HCT116 (cell line): ENCODE measurements around the gene SLCO1B3. TPM values are rescaled to one million over a fixed set of nuclear protein-coding genes. Genes with fewer than 3 reads are reported as not detected.

Source experiments
- ATAC-seq: fragments of 200-7000 bp; cut with Tn5 transposase; 2 replicates; pipeline ENCODE4 v1.9.1; 2020; ENCODE audit warnings: mild to moderate bottlenecking, moderate library complexity
- BruUV-seq: library from RNA; stranded (reverse); fragments of 400-500 nt; replicated peaks from 2 replicates; lab custom pipeline; 2021; lab: Mats Ljungman, UMichigan
- CTCF ChIA-PET: fragments of 300-600 bp; sonication (Branson Sonifier 250); formaldehyde crosslinking; loops from one replicate; lab custom pipeline; 2021; ENCODE audit warnings: antibody characterized with exemption; lab: Charles Lee
- POLR2A ChIA-PET: fragments of 300-600, 350-600 bp; sonication (Branson Sonifier 250); formaldehyde crosslinking; loops from one replicate; lab custom pipeline; 2021; ENCODE audit warnings: antibody characterized with exemption; lab: Charles Lee
- RAD21 ChIA-PET, 2 experiments: fragments of 300-600 bp; sonication (Branson Sonifier 250); formaldehyde crosslinking; loops; one replicate each; lab custom pipeline; 2023; ENCODE audit warnings: low total read pairs in 2 of 2; ENCODE audit not compliant: uncharacterized antibody in 2 of 2, unreplicated experiment in 2 of 2, low non-redundant PET in 1 of 2; lab: Charles Lee
- DNase-seq: peaks from one replicate; pipeline ENCODE4 v3.0.0-alpha.2; 2010; ENCODE audit warnings: low read depth, low spot score
- H2AFZ ChIP-seq: fragments of 200-600 bp; shearing (Covaris generic), sonication (generic); 2 replicates; pipeline ENCODE4 v1.6.1; 2017; ENCODE audit warnings: low read depth, mixed run types, mixed read lengths, antibody characterized with exemption, low read length; ENCODE audit not compliant: poor library complexity, severe bottlenecking
- H3K27ac ChIP-seq: 2 replicates; pipeline ENCODE4 v1.5.1; 2012; ENCODE audit warnings: low read depth, low read length
- H3K27me3 ChIP-seq: fragments of 200-600 bp; sonication (generic); 2 replicates; pipeline ENCODE4 v1.6.1; 2016; ENCODE audit warnings: mixed run types, low read length, mixed read lengths; ENCODE audit not compliant: insufficient read depth
- H3K36me3 ChIP-seq, 2 experiments: fragments of 200-500 bp in 1 of 2; fragments of 200-600 bp in 1 of 2; sonication (Bioruptor generic) in 1 of 2; sonication (generic) in 1 of 2; 2 replicates each; pipeline versions ENCODE4 v1.5.1 to v1.6.1; 2014 to 2016; ENCODE audit warnings: low read length in 2 of 2, inconsistent platforms in 1 of 2, mixed read lengths in 1 of 2, mixed run types in 1 of 2; ENCODE audit not compliant: insufficient read depth in 2 of 2, control insufficient read depth in 1 of 2
- H3K4me1 ChIP-seq, 2 experiments: fragments of 200-600 bp in 1 of 2; sonication (generic) in 1 of 2; 2 replicates each; pipeline versions ENCODE4 v1.5.1 to v1.6.1; 2012 to 2017; ENCODE audit warnings: low read length in 2 of 2, inconsistent platforms in 1 of 2, mild to moderate bottlenecking in 1 of 2, mixed read lengths in 1 of 2, mixed run types in 1 of 2, moderate library complexity in 1 of 2; ENCODE audit not compliant: insufficient read depth in 2 of 2, control insufficient read depth in 1 of 2
- H3K4me2 ChIP-seq: fragments of 200-600 bp; sonication (generic); 2 replicates; pipeline ENCODE4 v1.6.1; 2017; ENCODE audit warnings: mixed run types, low read length, mixed read lengths
- H3K4me3 ChIP-seq, 2 experiments: fragments of 200-600 bp in 1 of 2; sonication (generic) in 1 of 2; replicated peaks in 1 of 2; 2 replicates each; pipeline ENCODE4 v1.5.1; 2011 to 2016; ENCODE audit warnings: low read length in 2 of 2, control low read depth in 1 of 2, low read depth in 1 of 2, mild to moderate bottlenecking in 1 of 2, mixed read lengths in 1 of 2, mixed run types in 1 of 2
- H3K79me2 ChIP-seq: fragments of 200-600 bp; sonication (generic); 2 replicates; pipeline ENCODE4 v1.6.1; 2017; ENCODE audit warnings: mild to moderate bottlenecking, mixed run types, low read length, moderate library complexity, mixed read lengths; ENCODE audit not compliant: insufficient read depth
- H3K9ac ChIP-seq: fragments of 200-600 bp; sonication (generic); 2 replicates; pipeline ENCODE4 v1.6.1; 2016; ENCODE audit warnings: low read length, mixed read lengths
- H3K9me2 ChIP-seq: fragments of 200-600 bp; sonication (generic), shearing (Covaris generic); 2 replicates; pipeline ENCODE4 v1.6.1; 2017; ENCODE audit warnings: mixed run types, mild to moderate bottlenecking, moderate library complexity; ENCODE audit not compliant: insufficient read depth
- H3K9me3 ChIP-seq, 2 experiments: fragments of 200-500 bp in 1 of 2; fragments of 200-600 bp in 1 of 2; sonication (Bioruptor generic) in 1 of 2; sonication (generic) in 1 of 2; 2 replicates each; pipeline ENCODE4 v1.6.1; 2014 to 2017; ENCODE audit warnings: low read length in 2 of 2, mixed read lengths in 2 of 2, inconsistent platforms in 1 of 2, low read depth in 1 of 2, mild to moderate bottlenecking in 1 of 2, mixed run types in 1 of 2, moderate library complexity in 1 of 2; ENCODE audit not compliant: control insufficient read depth in 1 of 2, insufficient read depth in 1 of 2
- H4K20me1 ChIP-seq: fragments of 200-600 bp; sonication (generic), shearing (Covaris generic); 2 replicates; pipeline ENCODE4 v1.6.1; 2017; ENCODE audit warnings: mixed run types, mild to moderate bottlenecking, moderate library complexity; ENCODE audit not compliant: insufficient read depth
- ATF3 ChIP-seq: IDR thresholded peaks from 2 replicates; pipeline ENCODE4 v1.6.1; 2012
- CBX3 ChIP-seq: IDR thresholded peaks from 2 replicates; pipeline ENCODE4 v1.6.1; 2012; ENCODE audit warnings: low read depth
- CEBPB ChIP-seq: IDR thresholded peaks from 2 replicates; pipeline ENCODE4 v1.6.1; 2012; ENCODE audit warnings: low read depth
- CTCF ChIP-seq, 3 experiments: fragments of 200-600 bp in 1 of 3; sonication (generic) in 1 of 3; IDR thresholded peaks in 2 of 3; conservative IDR thresholded peaks in 1 of 3; 2 replicates each; pipeline ENCODE4 v1.5.1; 2012 to 2017; ENCODE audit warnings: low read depth in 2 of 3, low read length in 2 of 3, antibody characterized with exemption in 1 of 3, borderline replicate concordance in 1 of 3, control low read depth in 1 of 3, mild to moderate bottlenecking in 1 of 3, mixed read lengths in 1 of 3, mixed run types in 1 of 3, moderate library complexity in 1 of 3; ENCODE audit not compliant: insufficient read depth in 1 of 3
- EZH2 ChIP-seq: fragments of 200-600 bp; sonication (generic); IDR thresholded peaks from 2 replicates; pipeline ENCODE4 v1.6.1; 2017; ENCODE audit warnings: antibody characterized with exemption, mixed run types
- EZH2phosphoT487 ChIP-seq: fragments of 200-600 bp; IDR thresholded peaks from 2 replicates; pipeline ENCODE4 v1.6.1; 2018; ENCODE audit warnings: antibody characterized with exemption, borderline replicate concordance
- MAX ChIP-seq: IDR thresholded peaks from 2 replicates; pipeline ENCODE4 v1.6.1; 2012
- REST ChIP-seq: IDR thresholded peaks from 2 replicates; pipeline ENCODE4 v1.6.1; 2012; ENCODE audit warnings: low read depth
- SP1 ChIP-seq: IDR thresholded peaks from 2 replicates; pipeline ENCODE4 v1.6.1; 2012; ENCODE audit warnings: low read depth
- TCF7L2 ChIP-seq: IDR thresholded peaks from 2 replicates; pipeline ENCODE4 v1.7.0; 2011; ENCODE audit warnings: borderline replicate concordance, inconsistent platforms; ENCODE audit not compliant: insufficient read depth, insufficient read length; ENCODE audit errors: extremely low read depth
- YY1 ChIP-seq: IDR thresholded peaks from 2 replicates; pipeline ENCODE4 v1.6.1; 2011; ENCODE audit warnings: low read length, low read depth, moderate library complexity, mild to moderate bottlenecking; ENCODE audit not compliant: insufficient replicate concordance; ENCODE audit errors: extremely low read depth
- ZBTB33 ChIP-seq: IDR thresholded peaks from 2 replicates; pipeline ENCODE4 v1.6.1; 2011; ENCODE audit warnings: mild to moderate bottlenecking, low read length, moderate library complexity; ENCODE audit not compliant: insufficient replicate concordance; ENCODE audit errors: extremely low read depth
- intact Hi-C: fragments of 100-400 bp; cut with micrococcal nuclease; formaldehyde crosslinking; loops from 2 replicates; pipeline ENCODE4 v1.10.0; 2022
- total RNA-seq: library from RNA; stranded (reverse); gene quantifications from one replicate; pipeline ENCODE4 v1.2.1, GENCODE V29; 2021; ENCODE audit not compliant: unreplicated experiment

SLCO1B3 gene
- total RNA-seq, 1 experiment from 2014 or later, result 5.4 TPM

GRCh38 chr12:20777420-20777819 lies 33.1 kb upstream of the SLCO1B3 start:
- Histone ChIP-seq H3K79me2 (no peaks in the 10 kb centered on the region), H3K4me1 (no peaks in the 10 kb centered on the region), H3K27me3 (no peaks in the 10 kb centered on the region), H3K9me2 (no peaks in the 10 kb centered on the region), H3K27ac (no peak overlapping the region), H4K20me1 (no peaks in the 10 kb centered on the region), H3K4me3 (no peak overlapping the region), H3K9me3 (no peaks in the 10 kb centered on the region), H3K36me3 (no peaks in the 10 kb centered on the region), H3K4me2 (no peak overlapping the region), H3K9ac (no peak overlapping the region), H2AFZ (no peak overlapping the region)
- POLR2A ChIA-PET, result no interaction called here
- RAD21 ChIA-PET, result no interaction called here
- CTCF ChIA-PET, result no interaction called here
- no TSS peak for BruUV-seq
- no peak for ATAC-seq
- no peak for DNase-seq
- intact Hi-C loops, result no loop called here
- no peak for TF ChIP-seq SP1
- TF ChIP-seq, all 23 proteins: peak for 0

- ChIA-PET RAD21 (no interaction called here), POLR2A (no interaction called here), CTCF (no interaction called here)
- intact Hi-C loops, result no loop called here
- Histone ChIP-seq H3K27ac (no peak overlapping the region), H2AFZ (no peak overlapping the region), H3K36me3 (no peaks in the 10 kb centered on the region), H3K9ac (no peak overlapping the region), H3K9me2 (no peaks in the 10 kb centered on the region), H4K20me1 (no peaks in the 10 kb centered on the region), H3K4me2 (no peak overlapping the region), H3K9me3 (no peaks in the 10 kb centered on the region), H3K27me3 (no peaks in the 10 kb centered on the region), H3K79me2 (no peaks in the 10 kb centered on the region), H3K4me1 (no peaks in the 10 kb centered on the region), H3K4me3 (no peak overlapping the region)
- no TSS peak for BruUV-seq
- ATAC-seq (no peak), DNase-seq (no peak)
- no peak for TF ChIP-seq CEBPB
- no peak for TF ChIP-seq CTCF (IDR thresholded peaks at IDR 0.05 in 2 of 3, conservative IDR thresholded peaks at IDR 0.05 in 1 of 3; ENCODE audit: borderline replicate concordance in 1 of 3, insufficient read depth in 1 of 3, low read depth in 2 of 3, low read length in 2 of 3)
- no peak for TF ChIP-seq MAX
- TF ChIP-seq EZH2, result no peak
- no peak for TF ChIP-seq YY1
- no peak for TF ChIP-seq CBX3
- TF ChIP-seq EZH2phosphoT487, result no peak
- no peak for TF ChIP-seq REST
- no peak for TF ChIP-seq ATF3
- TF ChIP-seq ZBTB33, result no peak
- no peak for TF ChIP-seq TCF7L2
Measured at GRCh38 chr12:20778969-20779368, 31.5 kb upstream of the SLCO1B3 start.
